ENCODE measurements around the gene CHST7.
"Not testable (repeated sequence)": the region's sequence is repeated elsewhere in the genome, so short reads cannot be mapped to it uniquely, and the experiment has no call there.

Gene CHST7, protein sequence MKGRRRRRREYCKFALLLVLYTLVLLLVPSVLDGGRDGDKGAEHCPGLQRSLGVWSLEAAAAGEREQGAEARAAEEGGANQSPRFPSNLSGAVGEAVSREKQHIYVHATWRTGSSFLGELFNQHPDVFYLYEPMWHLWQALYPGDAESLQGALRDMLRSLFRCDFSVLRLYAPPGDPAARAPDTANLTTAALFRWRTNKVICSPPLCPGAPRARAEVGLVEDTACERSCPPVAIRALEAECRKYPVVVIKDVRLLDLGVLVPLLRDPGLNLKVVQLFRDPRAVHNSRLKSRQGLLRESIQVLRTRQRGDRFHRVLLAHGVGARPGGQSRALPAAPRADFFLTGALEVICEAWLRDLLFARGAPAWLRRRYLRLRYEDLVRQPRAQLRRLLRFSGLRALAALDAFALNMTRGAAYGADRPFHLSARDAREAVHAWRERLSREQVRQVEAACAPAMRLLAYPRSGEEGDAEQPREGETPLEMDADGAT

DNA sequence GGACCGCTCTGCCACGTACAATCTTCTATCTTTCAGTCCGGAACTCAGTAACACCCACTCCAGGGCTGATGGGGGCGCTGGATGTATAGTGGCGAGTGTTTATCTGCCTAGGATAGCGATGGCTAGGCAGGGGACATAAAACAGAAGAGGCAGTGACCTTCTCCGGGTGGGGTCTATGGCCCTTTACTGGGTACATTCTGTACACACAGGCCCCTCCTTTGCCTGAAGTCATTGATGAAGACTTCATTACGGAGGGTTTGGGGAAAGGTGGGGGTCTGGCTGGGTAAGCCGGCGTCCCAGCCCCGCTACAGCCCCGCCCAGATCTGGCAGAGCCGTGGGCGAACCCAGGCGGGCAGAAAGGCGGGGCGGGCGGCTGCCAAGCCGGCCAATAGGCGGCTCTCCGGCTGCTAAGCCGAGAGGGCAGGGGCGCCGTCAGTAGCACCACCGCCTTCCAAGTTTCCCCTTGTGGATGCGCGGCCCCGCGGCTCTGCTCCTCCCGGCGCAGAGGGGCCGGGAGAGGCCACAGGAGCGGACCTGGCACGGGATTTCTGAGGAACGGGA is at the start of gene CHST7:
CHST7 (plus strand) TSS at position 435 of the 561 bp plus-strand sequence. CDS start 167 bp downstream, outside the sequence.
- peak; percentile 85 for DNase-seq (ENCODE audit: low spot score)

DNA sequence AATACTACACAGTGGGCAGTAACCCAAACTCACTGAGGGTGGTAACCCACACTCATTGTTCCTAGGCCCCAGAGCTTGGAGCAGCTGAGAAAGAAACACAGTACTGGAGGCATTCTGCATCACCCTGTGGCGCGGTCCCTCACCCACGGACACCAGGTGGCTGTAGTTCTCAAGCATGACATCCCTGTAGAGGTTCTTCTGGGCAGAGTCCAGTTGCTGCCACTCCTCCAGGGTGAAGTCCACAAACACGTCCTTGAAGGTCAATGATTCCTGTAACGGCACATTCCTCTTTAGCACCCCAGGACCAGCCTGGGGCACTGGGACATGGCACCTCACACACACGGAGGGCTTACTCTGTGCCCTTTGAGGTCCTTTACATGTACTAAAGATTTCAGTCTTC is 44.9 kb upstream of the CHST7 start:
- DNase-seq (ENCODE audit: low spot score) = not testable (repeated sequence)

DNA sequence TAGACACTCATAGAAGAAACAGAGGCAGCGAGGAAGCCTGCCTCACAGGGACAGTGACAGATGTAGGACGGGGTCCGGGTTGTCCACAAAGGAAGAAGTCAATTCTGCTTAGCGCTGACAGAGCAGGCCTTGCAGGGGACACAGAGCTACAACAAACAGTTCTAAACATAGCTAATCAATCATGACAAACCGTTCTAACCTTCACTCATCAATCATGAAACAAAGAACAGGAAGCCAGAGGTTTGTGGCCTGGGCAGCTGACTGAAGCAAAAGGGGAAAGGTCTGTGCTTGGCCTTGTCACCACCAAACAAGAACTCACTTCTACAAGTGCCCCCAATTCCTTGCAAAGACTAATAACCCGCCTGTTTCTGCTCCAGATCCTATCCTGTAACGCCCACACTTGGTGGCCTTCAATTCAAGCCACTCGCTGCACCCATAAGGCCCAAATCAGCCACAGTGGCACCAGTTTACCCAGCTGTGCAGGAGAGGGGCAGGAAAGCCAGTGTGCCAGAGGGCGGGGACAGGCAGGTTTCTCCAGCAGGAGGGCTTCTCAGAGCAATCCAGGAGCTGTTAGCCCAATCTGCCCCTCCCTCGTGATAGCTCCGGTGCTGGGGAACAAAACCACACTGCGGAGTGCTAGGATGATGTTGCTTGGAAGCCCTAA is 43.7 kb upstream of the CHST7 start:
- DNase-seq (ENCODE audit: low spot score) = not testable (repeated sequence)

DNA sequence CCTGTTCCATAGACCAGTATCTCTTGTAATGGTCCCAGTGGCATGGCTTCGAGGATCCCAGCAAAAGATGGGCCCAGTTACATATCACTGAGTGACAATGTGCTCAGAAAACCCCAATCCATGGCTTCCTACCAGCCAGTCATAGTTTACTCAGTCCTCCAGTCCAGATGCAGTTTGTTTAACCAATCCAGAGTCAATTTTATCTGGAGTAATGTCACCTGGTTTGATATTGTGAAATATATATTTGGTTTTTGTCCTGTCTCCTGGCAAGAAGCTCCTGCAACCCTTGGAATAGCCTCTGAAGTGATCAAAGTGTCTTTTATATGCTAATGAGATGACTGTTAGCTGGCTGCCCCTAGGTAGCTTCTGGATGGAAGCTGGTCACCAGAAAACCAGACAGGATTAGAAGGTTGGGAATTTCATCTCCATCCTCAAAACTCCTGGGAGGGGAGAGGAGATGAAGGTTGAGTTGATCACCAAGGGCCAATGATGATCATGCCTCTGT is 43.1 kb upstream of the CHST7 start:
- not testable (repeated sequence) for DNase-seq (ENCODE audit: low spot score)

DNA sequence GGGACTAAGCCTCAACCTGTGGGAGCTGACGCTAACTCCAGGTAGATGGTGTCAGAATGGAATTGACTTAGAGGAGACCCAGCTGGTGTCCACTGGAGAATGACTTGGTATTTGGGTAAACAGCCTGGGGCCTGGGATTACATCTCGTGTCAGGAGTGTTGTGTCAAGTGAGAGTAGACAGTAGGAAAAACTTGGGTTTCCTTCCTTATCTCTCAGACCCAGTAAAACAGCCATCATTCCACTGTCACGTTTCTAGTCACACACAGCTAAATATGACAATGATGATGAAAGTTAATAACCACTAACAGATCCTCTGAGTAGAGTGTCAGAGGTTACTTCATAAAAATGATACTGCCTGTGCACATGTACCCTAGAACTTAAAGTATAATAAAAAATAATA is 42.1 kb upstream of the CHST7 start:
- no peak for DNase-seq (ENCODE audit: low spot score)

DNA sequence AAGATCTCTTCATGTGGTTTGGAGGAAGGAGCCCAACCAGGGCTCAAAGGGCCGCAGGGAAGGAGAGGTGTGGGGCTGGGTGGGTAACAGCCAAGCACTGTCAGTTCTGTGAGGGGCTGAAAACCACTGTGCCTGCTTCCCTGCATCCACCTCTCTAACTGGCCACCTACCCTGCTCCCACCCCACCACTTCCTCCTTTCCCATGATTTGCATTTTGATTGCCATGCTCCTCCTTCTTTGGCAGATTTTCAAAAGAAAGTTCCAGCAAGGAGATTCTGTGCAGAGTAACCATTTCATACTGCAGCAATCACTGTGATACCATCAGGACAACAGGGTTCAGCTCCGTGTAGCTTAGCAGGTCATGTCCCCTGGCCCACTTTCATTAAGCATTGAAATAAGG is 30.1 kb upstream of the CHST7 start:
- DNase-seq (ENCODE audit: low spot score) = no peak

DNA sequence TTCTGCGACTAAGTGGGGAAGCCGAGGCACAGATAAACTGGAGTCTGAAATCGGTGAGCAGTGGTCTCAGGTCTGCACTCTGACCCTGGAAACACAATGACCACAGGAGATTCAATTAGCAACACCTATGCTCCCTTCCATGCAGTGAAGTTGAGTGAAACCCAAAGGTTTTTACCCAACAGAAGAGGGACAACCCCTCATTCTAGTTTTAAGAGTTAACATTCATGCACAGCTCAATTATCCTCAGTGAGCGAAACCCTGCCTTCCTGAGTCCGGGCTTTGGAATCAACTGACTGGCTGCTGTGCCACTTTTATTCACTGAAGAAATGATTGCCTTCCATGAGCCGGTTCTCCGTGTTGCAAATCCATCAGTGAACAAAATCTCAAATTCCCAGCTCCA is 29.0 kb upstream of the CHST7 start:
- DNase-seq (ENCODE audit: low spot score) = not testable (repeated sequence)

DNA sequence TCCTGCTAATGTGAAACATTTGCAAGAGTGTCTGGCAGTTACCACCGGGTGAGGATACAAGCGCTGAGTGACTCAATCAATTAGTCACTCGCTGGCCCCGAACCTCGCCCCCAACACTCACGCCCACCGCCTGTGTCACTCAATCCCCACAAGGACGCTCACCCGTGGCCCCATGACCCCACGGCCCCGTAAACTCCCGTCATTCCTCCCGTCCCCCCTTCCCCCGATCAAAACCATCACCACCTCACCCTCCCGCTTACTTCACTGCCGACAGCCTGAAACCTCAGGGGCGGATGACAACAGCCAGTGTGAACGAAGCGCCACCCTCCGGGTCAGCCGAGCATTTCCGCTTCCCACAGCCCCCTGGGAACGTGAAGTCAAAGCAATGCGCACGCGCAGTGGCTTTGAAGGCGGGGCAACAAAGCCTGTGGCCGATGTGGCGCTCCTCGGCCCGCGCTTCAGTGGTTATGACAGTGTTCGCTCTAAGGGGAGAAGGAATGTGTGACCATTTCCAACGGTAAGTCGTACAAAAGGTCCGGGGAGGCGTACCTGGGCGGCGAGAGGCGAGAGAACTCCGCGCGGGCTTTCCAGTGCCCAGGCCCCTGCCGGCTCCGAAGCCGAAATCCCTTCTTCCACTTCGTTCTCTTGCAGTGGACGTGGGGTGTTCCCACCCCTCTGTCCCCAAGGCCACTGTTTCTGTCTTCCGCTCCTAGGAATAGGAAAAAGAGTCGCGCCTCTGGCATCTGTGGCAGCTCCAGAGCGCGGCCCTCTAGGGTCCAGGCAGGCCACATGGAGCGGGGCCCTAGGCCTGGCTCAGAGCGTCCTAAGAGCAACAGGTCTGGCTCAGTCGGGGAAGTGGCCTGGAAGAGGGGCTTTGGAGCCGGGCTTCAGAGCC is 28.2 kb upstream of the CHST7 start, which contains the start of gene ZNF674:
ZNF674 (minus strand) TSS at position 311 of the 895 bp plus-strand sequence. CDS start 3,334 bp downstream, outside the sequence.
- DNase-seq (ENCODE audit: low spot score) = peak; percentile 85

DNA sequence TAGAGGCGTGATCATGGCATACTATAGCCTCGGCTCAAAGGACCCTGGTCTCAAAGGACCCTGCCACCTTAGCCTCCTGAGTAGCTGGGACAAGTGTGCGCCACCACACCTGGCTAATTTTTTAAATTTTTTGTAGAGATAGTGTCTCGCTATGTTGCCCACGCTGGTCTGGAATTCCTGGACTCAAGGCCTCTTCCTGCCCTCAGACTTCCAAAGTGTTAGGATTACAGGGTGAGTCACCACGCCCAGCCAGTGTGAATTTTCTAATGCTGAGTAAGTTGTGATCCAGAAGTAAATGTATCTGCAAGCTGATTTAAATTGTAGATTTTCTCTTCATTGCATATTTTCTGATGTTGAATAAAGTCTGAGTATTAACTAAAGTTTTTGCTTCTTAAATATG is 25.7 kb upstream of the CHST7 start:
- DNase-seq (ENCODE audit: low spot score) = no peak

DNA sequence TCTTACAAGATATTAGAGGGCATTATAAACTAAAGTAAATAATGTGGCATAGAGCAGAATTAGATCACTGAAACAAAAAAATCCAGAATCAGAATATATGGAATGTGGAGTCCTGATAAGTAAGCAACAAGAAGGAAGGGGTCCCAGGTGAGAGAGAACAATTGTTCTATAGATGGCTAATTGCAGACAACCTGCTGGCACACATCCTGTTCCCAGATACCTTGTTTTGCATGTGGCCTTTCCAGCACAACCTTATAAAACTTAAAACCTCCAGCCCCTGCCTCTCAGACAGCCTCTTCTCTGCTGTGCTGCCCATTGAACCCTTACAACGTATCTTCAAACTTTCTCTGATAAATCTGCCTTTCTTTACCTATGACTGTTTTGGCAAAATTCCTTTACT is 23.7 kb upstream of the CHST7 start:
- DNase-seq (ENCODE audit: low spot score) = no peak

DNA sequence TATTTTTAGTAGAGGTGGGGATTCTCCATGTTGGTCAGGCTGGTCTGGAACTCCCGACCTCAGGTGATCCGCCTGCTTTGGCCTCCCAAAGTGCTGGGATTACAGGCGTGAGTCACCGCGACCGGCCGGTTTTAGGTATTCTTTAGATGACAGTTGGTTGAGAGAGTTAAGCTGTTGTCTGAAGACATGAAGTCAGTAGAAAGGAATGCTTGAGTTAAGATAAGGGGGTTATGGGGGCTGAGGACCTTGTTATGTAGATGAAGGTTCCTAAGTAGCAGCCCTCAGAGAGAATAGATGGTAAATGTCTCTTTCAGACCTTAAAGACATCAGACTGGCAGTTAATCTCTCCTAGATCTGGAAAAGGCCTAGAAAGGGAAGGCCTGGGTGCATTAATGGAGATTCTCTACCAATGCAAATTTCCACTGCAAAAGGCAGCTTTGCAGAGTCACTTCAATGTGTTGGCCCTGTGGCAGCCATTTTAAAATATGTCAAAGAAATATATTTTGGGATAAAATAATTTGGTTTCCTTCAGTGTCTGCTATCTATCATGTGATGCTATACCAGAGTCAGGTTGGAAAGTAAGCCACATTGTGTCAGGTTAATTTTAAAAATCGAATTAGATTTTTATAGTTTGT is 22.0 kb upstream of the CHST7 start:
- DNase-seq (ENCODE audit: low spot score) = peak; percentile 27

DNA sequence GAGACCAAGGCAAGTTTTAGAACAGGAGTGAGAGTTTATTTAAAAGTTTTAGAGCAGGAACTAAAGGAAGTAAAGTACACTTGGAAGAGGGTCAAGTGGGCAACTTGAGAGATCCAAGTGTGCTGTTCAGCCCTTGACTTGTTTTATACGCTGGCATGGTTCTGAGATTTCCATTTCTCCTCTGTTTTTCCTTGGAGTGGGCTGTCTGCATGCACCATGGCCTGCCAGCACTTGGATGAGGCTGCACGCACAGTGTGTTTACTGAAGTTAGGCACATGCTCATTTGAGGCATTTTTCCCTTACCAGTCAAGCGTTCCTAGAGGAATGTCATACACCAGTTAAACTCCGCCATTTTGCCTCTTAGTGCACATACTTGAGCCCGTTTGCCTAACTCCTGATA is 19.6 kb upstream of the CHST7 start:
- DNase-seq (ENCODE audit: low spot score) = no peak

DNA sequence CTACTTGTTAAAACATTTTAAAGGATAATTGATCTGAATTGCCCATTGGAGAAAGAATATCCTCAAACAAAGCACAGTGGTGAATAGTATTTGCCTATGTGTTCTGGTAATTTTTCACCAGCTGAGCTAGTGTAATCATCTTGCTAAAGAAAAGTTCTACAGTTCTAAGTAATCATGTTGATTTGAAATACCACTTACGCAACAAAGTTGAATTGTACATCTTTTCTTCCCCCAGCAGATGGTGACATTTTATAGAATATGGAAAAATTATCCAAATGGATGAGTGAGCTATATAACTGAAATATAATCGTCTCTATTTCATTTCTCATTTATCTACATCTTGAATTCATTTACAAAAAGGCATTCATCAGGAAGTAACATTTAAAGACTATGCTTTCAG is 18.6 kb upstream of the CHST7 start:
- no peak for DNase-seq (ENCODE audit: low spot score)

DNA sequence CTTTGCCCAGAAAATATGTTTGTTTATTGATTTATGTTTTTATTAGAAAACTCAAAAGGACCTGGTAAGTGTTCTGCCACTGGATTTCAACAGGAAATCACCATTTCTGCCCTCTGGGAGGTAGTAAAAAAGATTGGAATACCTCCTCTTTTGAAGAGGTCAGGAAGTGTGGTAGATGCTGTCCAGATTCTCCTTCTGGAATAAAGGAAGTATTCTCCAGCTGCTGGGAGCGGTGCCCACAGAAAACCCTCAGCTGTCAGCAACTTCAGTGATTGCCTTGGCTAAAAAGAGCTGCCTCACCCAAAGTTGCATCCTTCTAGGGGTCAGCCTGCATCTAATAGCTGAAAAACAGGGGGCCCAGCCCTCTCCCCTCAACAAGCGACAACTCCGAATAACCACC is 14.5 kb upstream of the CHST7 start:
- DNase-seq (ENCODE audit: low spot score) = no peak

DNA sequence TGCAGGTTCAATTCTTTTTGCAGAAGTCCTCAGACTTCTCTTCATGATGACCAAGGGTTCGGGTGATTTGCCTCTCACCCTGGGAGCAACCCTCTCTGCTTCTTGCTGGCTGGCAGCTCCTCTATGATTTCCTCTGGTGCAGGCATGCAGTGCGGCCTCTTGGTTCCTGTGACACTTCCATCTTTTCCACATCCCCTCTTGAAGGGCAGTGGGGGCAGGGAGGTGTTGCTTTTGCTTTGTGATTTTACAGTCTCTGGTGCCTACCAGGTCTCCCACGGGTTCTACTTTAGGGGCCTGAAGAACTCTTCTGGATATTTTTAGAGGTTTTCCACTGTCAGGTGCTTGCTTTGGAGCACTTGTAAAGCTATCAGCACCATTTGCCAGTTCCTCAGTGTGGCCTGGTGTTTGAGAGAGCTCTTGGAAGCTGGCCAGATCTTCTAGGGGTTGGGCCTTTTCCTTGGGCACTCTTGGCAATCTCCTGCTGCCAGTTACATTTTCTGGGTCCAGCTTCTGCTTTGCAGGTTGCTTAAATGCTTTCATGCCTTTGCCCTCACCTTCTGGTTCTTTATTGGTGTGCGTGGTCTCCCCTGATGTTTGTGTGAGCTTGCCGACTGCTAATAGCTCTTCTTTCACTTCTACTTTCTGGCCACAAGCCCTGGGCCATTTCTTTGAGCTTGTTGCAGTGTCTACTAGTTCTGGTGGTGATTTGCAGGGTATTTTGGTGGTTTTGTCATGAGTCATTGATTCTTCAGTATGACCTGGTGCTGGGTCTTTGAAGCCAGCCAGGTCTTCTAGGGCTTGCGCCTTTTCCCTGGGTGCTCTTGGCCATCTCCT is 11.5 kb upstream of the CHST7 start:
- no peak for DNase-seq (ENCODE audit: low spot score)

DNA sequence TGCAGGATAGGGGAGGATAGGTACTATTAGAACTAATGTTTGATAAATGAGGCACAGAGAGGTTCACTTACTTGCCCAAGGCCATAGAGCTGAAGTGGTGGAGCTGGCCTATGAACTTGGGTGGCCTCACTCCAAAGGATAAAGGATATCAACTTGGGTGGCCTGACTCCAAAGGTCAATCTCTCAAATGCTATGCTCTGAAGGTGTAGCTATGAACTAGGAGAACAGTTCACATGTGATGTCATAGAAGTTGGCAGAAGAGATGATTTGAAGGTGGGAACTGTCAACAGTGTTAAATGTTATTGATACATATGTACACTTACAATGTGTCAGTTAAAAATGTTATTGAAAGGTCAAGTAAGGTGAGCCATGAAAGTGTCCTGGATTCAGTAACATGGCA is 6.2 kb upstream of the CHST7 start:
- DNase-seq (ENCODE audit: low spot score) = no peak

DNA sequence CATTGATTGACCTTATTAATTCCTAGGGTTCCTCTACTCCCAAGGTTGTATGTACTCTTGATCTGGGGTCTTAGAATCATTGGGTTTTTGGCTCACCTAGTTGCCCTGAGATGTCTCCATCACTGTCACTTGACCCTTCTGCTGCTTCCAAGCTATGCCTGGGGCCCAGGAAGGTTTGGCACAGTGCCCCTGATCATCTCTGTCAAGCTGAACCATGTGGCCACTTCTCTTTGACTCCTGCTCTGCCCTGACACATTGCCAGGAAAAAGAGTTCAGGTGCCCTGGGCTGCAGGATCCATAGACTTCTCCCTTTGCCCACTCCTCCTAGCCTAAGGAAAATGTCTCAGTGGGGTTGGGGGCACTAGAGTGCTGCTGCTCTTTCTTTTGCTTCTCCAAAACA is 3.9 kb upstream of the CHST7 start:
- DNase-seq (ENCODE audit: low spot score) = no peak

DNA sequence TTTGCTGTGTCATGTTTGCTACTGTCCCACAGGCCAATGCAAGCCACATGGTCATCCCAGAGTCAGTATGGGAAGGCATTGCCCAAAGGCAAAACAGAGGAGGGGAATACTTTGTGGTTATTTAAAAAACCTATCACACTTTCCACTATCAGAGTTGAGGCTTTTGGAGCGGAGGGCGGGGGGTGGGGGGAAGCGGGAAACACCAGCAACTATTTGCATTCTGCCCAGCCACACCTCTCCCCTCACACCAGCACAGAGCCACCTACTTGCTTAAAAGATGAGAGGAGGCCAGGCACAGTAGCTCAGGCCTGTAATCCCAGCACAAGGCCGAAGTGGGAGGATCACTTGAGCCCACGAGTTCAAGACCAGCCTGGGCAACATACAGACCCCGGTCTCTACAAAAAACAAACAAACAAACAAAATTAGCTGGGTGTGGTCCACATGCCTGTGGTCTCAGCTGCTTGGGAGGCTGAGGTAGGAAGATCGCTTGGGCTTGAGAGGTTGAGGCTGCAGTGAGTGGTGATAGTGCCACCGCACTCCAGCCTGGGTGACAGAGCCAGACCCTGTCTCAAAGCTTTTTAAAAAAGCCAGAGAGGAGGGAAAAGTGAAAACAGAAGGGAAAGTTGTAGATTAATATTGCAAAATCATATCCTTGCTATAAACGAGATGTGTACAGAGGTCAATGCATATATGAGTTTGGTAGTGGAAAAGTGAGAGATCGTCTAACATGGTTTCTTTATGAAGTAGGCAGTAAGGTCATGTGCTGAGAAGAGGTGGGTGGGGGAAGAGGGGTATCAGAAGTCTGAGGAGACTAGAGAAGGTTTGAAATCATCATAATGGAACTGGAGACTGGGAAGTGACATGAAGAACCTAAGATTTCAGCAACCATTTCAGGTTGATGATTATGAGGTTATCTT is 1.9 kb upstream of the CHST7 start:
- DNase-seq (ENCODE audit: low spot score) = no peak

DNA sequence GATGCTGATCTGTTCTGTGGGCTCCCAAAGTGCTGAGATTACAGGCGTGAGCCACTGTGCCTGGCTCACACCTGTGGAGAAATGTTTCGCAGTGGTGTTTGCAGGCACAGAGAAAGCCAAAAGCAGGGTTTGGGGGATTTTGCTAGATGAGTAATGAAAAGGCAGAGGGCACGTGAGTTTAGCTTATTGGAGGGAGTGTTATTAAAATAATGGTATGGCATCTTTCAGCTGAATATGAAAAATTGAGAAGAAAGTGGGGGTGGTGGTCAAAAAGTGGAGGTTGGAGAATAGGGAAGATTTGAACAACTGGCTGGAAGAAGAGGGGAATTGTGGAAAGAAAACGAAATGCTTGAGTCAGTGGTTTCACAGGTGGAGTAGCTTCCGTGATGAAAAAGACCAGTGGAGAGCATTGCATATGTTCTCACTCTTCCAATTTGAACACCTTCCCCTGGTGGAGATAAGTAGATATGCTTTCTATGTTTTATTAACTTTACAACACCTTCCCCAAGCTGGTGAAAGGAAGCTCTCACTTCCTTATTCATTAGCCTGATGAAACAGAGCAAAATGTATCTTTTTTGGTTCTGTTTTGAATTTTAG is 1.1 kb upstream of the CHST7 start:
- no peak for DNase-seq (ENCODE audit: low spot score)

Data from iPS-NIHi11 (cell line).